Spleen (tissue), 11 donors: ENCODE results near the gene MARCHF2. TPM values are rescaled to one million over a fixed set of nuclear protein-coding genes. Genes with fewer than 3 reads are reported as not detected.

Experiments used
- DNase-seq: peaks from one replicate; pipeline ENCODE4 v3.0.0-alpha.2; 2020
- H3K27ac ChIP-seq, 8 donors: fragments of 200-600 bp; sonication (generic) in 7 of 8; 1 replicate in 4 of 8; 2 replicates in 4 of 8; pipeline versions ENCODE4 v1.5.0 to v1.8.0; 2016 to 2021; ENCODE audit warnings: inconsistent platforms in 4 of 8, mild to moderate bottlenecking in 4 of 8, moderate library complexity in 1 of 8
- H3K27me3 ChIP-seq, 7 donors: fragments of 200-600 bp; sonication (generic) in 6 of 7; replicated peaks in 1 of 7; 1 replicate in 4 of 7; 2 replicates in 3 of 7; pipeline versions ENCODE4 v1.5.0 to v1.8.0; 2016 to 2021; ENCODE audit warnings: inconsistent platforms in 3 of 7, mild to moderate bottlenecking in 1 of 7
- H3K36me3 ChIP-seq, 6 donors: fragments of 200-600 bp; sonication (generic) in 5 of 6; 1 replicate in 4 of 6; 2 replicates in 2 of 6; pipeline versions ENCODE4 v1.5.0 to v1.8.0; 2016 to 2021; ENCODE audit warnings: inconsistent platforms in 2 of 6
- H3K4me1 ChIP-seq, 6 donors: fragments of 200-600 bp; sonication (generic) in 5 of 6; 1 replicate in 3 of 6; 2 replicates in 3 of 6; pipeline versions ENCODE4 v1.5.0 to v1.8.0; 2016 to 2021; ENCODE audit warnings: inconsistent platforms in 3 of 6
- H3K4me3 ChIP-seq, 8 donors: fragments of 200-600 bp; sonication (generic) in 7 of 8; 1 replicate in 4 of 8; 2 replicates in 4 of 8; pipeline versions ENCODE4 v1.5.0 to v1.8.0; 2016 to 2021; ENCODE audit warnings: inconsistent platforms in 4 of 8, mild to moderate bottlenecking in 4 of 8, moderate library complexity in 2 of 8
- H3K9me3 ChIP-seq, 8 donors: fragments of 200-600 bp; sonication (generic) in 7 of 8; 1 replicate in 4 of 8; 2 replicates in 4 of 8; pipeline versions ENCODE4 v1.5.0 to v1.8.0; 2016 to 2021; ENCODE audit warnings: inconsistent platforms in 4 of 8
- CTCF ChIP-seq, 11 experiments: fragments of 200-600 bp in 7 of 11; fragments of 450-650 bp in 4 of 11; sonication (generic) in 4 of 11; IDR thresholded peaks in 8 of 11; conservative IDR thresholded peaks in 3 of 11; 1 replicate in 7 of 11; 2 replicates in 4 of 11; pipeline versions ENCODE4 v1.4.0 to v1.8.0; 2016 to 2021; ENCODE audit warnings: antibody characterized with exemption in 11 of 11, inconsistent platforms in 4 of 11, mild to moderate bottlenecking in 1 of 11
- POLR2A ChIP-seq, 3 donors: fragments of 450-650 bp; IDR thresholded peaks; one replicate each; pipeline ENCODE4 v1.5.1; 2017; ENCODE audit warnings: antibody characterized with exemption in 3 of 3, mild to moderate bottlenecking in 1 of 3
- POLR2AphosphoS5 ChIP-seq, 3 donors: sonication (generic); formaldehyde crosslinking; IDR thresholded peaks; one replicate each; pipeline ENCODE4 v1.5.1; 2017; ENCODE audit warnings: antibody characterized with exemption in 3 of 3
- WGBS, 5 donors: extraction: QIAGEN DNeasy Blood & Tissue Kit in 3 of 5; methylation state at CpG; one replicate each; pipeline versions ENCODE4 v1.1.5 to v1.1.7; 2013 to 2018; 5-methylcytosine and 5-hydroxymethylcytosine counted together
- intact Hi-C: fragments of 100-400 bp; cut with DNase I; formaldehyde crosslinking; loops from one replicate; pipeline ENCODE4 v1.15.0; 2023; ENCODE audit warnings: low total_unique reads
- polyA plus RNA-seq, 3 donors: library from polyadenylated mRNA; stranded (reverse); fragments of 200-250 nt; gene quantifications; one replicate each; pipeline ENCODE4 v1.2.1, GENCODE V29; 2013
- total RNA-seq, 7 donors: library from RNA; depleted of rRNA in 3 of 7; stranded (reverse); fragments of >200 nt in 3 of 7; fragmentation: NEBNext Ultra II Directional in 4 of 7; extraction: Animal tissue kit (Norgen Biotek cat#: 25700) in 4 of 7; gene quantifications; one replicate each; pipeline versions ENCODE4 v1.1.0 to v1.2.1, GENCODE V29; 2016 to 2021
- donor health status: healthy with polysubstance abuse.
- donor health status: DM: no; HTN: no; CAD: no; lungs with moderate emphysema.
- donor health status: DM: no; HTN: no; CAD: no.
- donor health status: Bipolar disorder and iron deficiency.
- donor health status: healthy.
- donor health status: DM: no; HTN: no; CAD: no.
- donor health status: DM: yes; HTN: yes; CAD: no.

Gene MARCHF2
- total and polyA plus RNA-seq, 10 donors, result 33.4 to 212 (median 67.2) TPM

GRCh38 chr19:8463365-8463764, 50.3 kb downstream of the MARCHF2 start:
- Histone ChIP-seq H3K4me1 (peaks cover 23 to 63% (median 42%) of the 10 kb centered on the region in 6 donors), H3K27me3 (no peaks in the 10 kb centered on the region), H3K4me3 (no peak overlapping the region), H3K27ac (no peak overlapping the region), H3K9me3 (no peaks in the 10 kb centered on the region), H3K36me3 (peaks cover 2 to 97% (median 59%) of the 10 kb centered on the region in 6 donors)
- TF ChIP-seq POLR2AphosphoS5 (IDR thresholded peaks at IDR 0.05) (no peak), POLR2A (IDR thresholded peaks at IDR 0.05) (no peak), CTCF (IDR thresholded peaks at IDR 0.05 in 8 of 11, conservative IDR thresholded peaks at IDR 0.05 in 3 of 11) (no peak)
- WGBS, 5 donors, result 88 to 93% (median 90%) methylated on average over 8 of the region's 8 CpGs
- intact Hi-C loops, result no loop called here
- no peak for DNase-seq

GRCh38 chr19:8466018-8466417, 52.9 kb downstream of the MARCHF2 start:
- 88 to 98% (median 92%) methylated on average over 4 of the region's 4 CpGs for WGBS, 5 donors
- DNase-seq, result no peak
- TF ChIP-seq POLR2A (IDR thresholded peaks at IDR 0.05) (no peak), POLR2AphosphoS5 (IDR thresholded peaks at IDR 0.05) (no peak), CTCF (IDR thresholded peaks at IDR 0.05 in 8 of 11, conservative IDR thresholded peaks at IDR 0.05 in 3 of 11) (no peak)
- no peaks in the 10 kb centered on the region for H3K27me3 ChIP-seq
- peaks cover 3 to 45% (median 16%) of the 10 kb centered on the region in 6 donors for H3K4me1 ChIP-seq
- H3K9me3 ChIP-seq, result no peaks in the 10 kb centered on the region
- H3K27ac ChIP-seq, result no peak overlapping the region
- H3K36me3 ChIP-seq, result peaks cover 10 to 97% (median 86%) of the 10 kb centered on the region in 6 donors
- intact Hi-C loops, result no loop called here
- H3K4me3 ChIP-seq, result no peak overlapping the region

GRCh38 chr19:8468124-8468523, 55.0 kb downstream of the MARCHF2 start:
- H3K27me3 ChIP-seq, result no peaks in the 10 kb centered on the region
- WGBS, 5 donors, result 76 to 90% (median 82%) methylated on average over 3 of the region's 3 CpGs
- intact Hi-C loops, result no loop called here
- H3K36me3 ChIP-seq, result peaks cover 10 to 100% (median 97%) of the 10 kb centered on the region in 6 donors
- peaks cover 3 to 44% (median 11%) of the 10 kb centered on the region in 6 donors for H3K4me1 ChIP-seq
- TF ChIP-seq POLR2A (IDR thresholded peaks at IDR 0.05) (no peak), CTCF (IDR thresholded peaks at IDR 0.05 in 8 of 11, conservative IDR thresholded peaks at IDR 0.05 in 3 of 11) (no peak), POLR2AphosphoS5 (IDR thresholded peaks at IDR 0.05) (no peak)
- no peak for DNase-seq
- H3K9me3 ChIP-seq, result no peaks in the 10 kb centered on the region
- H3K4me3 ChIP-seq, result no peak overlapping the region
- H3K27ac ChIP-seq, result no peak overlapping the region

- intact Hi-C loops, result no loop called here
- 76 to 85% (median 84%) methylated on average over 8 of the region's 8 CpGs for WGBS, 5 donors
Observed at GRCh38 chr19:8468761-8469373, 55.8 kb downstream of the MARCHF2 start.

More at GRCh38 chr19:8468761-8469373, 55.8 kb downstream of the MARCHF2 start:
- Histone ChIP-seq H3K27me3 (no peaks in the 10 kb centered on the region), H3K36me3 (peaks cover 10 to 100% (median 95%) of the 10 kb centered on the region in 6 donors), H3K9me3 (no peaks in the 10 kb centered on the region), H3K4me3 (no peak overlapping the region), H3K4me1 (peaks cover 9 to 46% (median 19%) of the 10 kb centered on the region in 6 donors), H3K27ac (peak overlapping the region in 1 of 8 donors; percentile 1)
- DNase-seq, result no peak
- no peak for TF ChIP-seq CTCF (IDR thresholded peaks at IDR 0.05 in 8 of 11, conservative IDR thresholded peaks at IDR 0.05 in 3 of 11)
- no peak for TF ChIP-seq POLR2A (IDR thresholded peaks at IDR 0.05)
- TF ChIP-seq POLR2AphosphoS5 (IDR thresholded peaks at IDR 0.05), result no peak
